Dermis blood vessel endothelial cell (primary cell): ENCODE data around the gene SUSD6. TPM values are rescaled to one million over a fixed set of nuclear protein-coding genes. Genes with fewer than 3 reads are reported as not detected.

Source experiments
- total RNA-seq: library from RNA; depleted of rRNA; stranded (reverse); fragments of >200 nt; gene quantifications from 2 replicates; pipeline ENCODE4 v1.2.3, GENCODE V29; 2014

The SUSD6 gene
- total RNA-seq, 1 donor from 2014 or later = 15.5 TPM

Other genes starting within 250 kb of the SUSD6 start
- 113 and 124 TPM in 2 replicates for gene ERH, start 213.3 kb upstream of the SUSD6 start, total RNA-seq
- gene SLC39A9, start 212.9 kb upstream of the SUSD6 start, total RNA-seq = 125 and 156 TPM in 2 replicates
- under 0.01 TPM in 1 of 2 replicates, not detected in the other for gene PLEKHD1, start 126.9 kb upstream of the SUSD6 start, total RNA-seq
- not detected in 2 replicates for gene CCDC177, start 36.7 kb upstream of the SUSD6 start, total RNA-seq
- gene SRSF5, start 155.5 kb downstream of the SUSD6 start, total RNA-seq = 155 and 195 TPM in 2 replicates
- not detected in 2 replicates for gene SLC10A1, start 185.6 kb downstream of the SUSD6 start, total RNA-seq